ENCODE data around the gene TNFSF18.

- TF ChIP-seq CTCF (IDR thresholded peaks at IDR 0.05) (no peak), EZH2 (IDR thresholded peaks at IDR 0.05; ENCODE audit: borderline replicate concordance, insufficient read depth, low read depth, low read length, poor library complexity, severe bottlenecking) (no peak)
Measured at GRCh38 chr1:173038875-173039554, 11.7 kb downstream of the TNFSF18 start.
